Fibroblast of skin of abdomen (primary cell): ENCODE measurements around the gene TBCA. TPM values are rescaled to one million over a fixed set of nuclear protein-coding genes. Genes with fewer than 3 reads are reported as not detected.

Experiments
- DNase-seq: peaks from one replicate; pipeline ENCODE4 v3.0.0-alpha.2; 2013
- polyA plus RNA-seq, 2 experiments: library from polyadenylated mRNA; unstranded; fragments of 120-200 nt; gene quantifications; one replicate each; pipeline ENCODE4 v1.2.1, GENCODE V29; 2013; ENCODE audit not compliant: insufficient read length in 2 of 2

Gene TBCA, protein sequence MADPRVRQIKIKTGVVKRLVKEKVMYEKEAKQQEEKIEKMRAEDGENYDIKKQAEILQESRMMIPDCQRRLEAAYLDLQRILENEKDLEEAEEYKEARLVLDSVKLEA
- 214 TPM for polyA plus RNA-seq (2013, experiment 1 of 2; ENCODE audit: insufficient read length)
- polyA plus RNA-seq (2013, experiment 2 of 2; ENCODE audit: insufficient read length): 202 TPM

DNA sequence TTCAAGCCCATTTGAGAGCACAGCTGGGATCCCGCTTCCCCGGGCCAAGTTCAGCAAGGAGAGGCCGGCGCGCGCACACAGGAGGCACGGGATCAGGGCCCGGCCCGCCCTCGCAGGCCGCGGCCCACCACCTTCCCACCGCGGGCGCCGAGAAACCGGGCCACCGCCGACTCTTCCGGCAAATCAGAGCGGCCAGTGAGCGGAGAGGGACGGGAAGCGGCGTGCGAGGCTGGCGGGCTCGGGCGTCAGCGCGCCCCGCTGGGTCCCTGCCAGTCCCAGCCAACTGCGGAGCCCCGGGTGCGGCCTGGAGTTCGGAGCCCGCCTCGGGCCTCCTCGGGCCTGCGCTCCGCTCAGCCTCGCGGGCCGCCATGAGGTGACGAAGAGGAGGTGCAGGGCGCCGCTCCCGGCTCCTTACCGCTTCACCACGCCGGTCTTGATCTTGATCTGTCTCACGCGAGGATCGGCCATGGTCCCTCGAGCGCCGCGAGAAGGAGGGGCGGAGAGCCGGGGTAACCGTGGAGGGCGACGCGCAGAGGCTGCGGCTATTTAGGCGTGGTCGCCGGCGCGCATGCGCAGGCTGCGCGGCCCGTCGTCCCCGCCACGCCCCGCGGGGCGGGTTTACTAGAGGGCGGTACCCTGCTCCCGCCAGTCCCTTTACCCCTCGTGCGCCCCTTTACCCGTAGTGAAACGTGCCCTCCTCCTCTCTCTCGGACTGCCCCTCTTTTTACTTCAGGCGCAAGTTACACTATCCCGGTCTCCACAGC lies at the start of gene TBCA:
TSS of gene TBCA (minus strand) at position 550 of the 764 bp plus-strand sequence. CDS start at position 468, 82 bp downstream.
- DNase-seq: peak; percentile 93

DNA sequence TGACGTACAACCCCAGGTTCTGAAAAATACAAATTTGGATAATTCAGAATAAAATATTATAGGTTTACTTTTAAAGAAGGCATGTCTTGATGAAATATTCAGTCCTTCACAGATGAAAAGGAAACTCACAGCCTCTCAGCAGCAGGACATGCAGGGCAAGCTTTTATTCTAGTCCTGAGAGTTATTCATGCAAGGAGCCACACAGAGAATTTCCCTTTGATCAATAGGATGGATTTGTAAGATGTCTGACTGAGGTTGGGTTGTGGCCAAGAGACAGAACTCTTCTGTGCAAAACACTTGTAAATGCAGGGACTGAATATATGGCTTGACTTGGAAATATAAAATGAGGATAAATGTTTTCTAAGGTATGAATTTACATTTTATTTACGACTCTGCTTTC lies 48.8 kb upstream of the TBCA start:
- DNase-seq: no peak

DNA sequence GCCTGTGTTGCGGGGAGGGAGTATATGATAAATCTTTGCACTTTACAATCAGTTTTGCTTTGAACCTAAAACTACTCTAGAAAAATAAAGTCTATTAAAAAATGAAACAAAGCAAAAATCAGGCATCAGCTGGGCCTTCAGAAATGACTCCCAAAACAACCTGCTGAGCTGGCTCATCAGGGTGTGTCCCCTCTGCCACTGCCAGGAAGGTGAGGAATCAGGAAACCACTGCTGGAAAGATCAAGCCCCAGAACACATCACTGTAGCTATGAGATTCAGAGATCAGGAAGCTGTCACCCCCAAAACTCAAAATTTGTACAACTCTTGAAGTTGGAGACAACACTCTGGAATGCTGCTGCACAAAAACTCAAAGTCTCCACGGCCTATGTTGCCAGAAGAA lies 40.5 kb upstream of the TBCA start:
- no peak for DNase-seq

DNA sequence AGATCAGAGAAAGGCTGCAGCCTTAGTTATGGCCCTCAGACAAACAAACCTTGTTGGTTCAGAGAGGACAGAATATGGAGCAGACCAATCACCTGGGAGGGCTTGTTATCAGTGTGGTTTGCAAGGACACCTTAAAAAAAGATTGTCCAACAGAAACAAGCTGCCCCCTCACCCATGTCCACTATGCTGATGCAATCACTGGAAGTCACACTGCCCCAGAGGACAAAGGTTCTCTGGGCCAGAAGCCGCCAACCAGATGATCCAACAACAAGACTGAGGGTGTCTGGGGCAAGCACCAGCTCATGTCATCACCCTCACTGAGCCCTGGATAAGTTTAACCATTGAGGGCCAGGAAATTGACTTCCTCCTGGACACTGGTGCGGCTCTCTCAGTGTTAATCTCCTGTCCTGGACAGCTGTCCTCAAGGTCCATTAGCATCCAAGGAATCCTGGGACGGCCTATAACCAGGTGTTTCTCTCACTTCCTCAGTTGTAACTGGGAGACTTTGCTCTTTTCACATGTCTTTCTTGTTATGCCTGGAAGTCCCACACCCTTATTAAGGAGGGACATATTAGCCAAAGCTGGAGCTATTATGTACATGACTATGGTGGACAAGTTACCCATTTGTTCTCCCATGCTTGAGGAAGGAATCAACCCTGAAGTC lies 36.9 kb upstream of the TBCA start:
- DNase-seq: no peak

DNA sequence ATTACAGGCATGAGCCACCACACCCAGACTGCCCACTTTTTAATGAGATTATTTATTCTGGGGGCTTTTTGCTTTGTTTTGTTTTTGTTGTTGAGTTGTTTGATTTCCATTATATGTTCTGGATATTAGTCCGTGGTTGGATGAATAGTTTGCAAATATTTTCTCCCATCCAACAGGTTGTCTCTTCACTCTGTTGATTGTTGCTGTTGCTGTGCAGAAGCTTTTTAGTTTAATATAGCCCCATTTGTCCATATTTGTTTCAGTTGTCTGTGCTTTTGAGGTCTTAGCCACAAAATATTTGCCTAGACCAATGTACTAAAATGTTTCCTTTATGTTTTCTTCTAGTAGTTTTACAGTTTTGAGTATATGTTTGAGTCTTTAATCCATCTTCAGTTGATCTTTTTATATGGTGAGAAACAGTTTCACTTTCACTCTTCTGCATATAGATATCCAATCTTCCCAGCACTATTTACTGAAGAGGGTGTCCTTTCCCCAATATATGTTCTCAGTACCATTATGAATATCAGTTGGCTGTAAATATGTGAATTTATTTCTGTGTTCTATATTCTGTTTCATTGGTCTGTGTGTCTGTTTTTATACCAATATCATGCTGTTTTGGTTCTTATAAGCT lies 30.2 kb upstream of the TBCA start:
- DNase-seq: no peak

DNA sequence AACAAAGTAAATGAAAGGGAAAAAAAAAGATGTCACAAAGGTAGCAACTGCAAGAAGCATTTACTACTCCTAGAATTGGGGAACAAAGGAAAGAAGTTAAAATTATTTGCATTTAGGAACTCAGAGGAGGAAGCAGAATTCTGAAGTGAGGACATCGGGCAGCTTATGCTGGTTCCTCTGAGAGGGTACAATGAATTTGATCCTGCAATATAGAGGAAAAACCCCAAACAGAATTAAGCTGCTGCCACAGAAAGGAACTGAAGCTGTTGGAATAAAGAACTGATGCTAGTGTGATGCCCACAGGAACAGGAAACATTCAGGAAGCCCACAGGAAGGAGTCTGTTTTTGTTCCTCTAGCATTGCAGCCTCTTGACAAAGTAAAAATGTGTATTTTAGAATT lies 22.3 kb upstream of the TBCA start:
- no peak for DNase-seq

DNA sequence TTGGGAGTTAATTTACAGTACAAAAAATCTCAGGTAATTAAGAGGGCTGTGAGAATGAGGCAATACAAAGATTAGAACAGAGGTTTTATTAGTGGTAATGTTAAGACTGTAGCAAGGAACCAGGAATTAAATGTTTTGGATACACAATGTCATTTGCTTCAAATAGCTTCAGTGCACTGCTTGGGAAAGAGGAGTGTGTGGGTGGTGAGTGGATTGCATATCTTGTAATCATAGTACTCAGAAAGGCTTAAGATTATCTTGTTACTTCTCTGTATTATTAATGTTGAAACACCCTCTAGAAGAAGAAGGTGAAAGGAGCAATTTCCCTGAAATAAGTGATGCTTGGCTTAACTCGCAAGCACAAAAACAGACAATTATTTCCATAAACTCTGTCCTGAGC lies 21.0 kb upstream of the TBCA start:
- DNase-seq: no peak

DNA sequence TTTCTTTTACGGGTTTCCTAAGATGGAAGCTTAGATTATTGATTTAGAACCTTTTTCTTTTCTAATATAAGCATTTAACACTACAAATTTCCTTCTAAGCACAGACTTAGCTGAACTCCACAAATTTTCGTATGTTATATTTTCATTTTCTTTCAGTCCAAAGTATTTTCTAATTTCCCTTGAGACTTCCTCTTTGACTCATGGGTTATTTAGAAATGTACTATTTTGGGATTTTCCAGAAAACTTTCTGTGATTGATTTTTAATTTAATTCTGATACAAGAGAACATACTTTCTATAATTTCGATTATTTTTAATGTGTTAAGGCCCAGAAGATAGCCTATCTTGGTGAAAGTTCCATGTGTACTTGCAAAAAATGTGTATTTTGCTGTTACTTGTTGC lies 19.7 kb upstream of the TBCA start:
- no peak for DNase-seq

DNA sequence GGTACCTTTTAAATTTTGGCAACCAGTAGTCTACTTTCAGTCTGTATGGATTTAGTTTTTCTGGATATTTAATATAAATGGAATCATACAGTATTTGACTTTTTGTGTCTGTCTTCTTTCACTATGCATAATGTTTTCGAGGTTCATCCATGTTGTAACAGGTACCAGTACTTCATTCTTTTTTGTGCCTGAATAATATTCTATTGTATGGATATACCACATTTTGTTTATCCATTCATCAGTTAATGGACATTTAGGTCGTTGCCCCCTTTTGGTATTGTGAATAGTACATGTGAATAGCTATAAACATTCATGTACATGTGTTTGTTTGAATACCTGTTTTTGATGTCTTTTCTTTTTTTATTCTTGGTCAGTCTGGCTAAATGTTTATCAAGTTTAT lies 19.1 kb upstream of the TBCA start:
- DNase-seq: no peak

DNA sequence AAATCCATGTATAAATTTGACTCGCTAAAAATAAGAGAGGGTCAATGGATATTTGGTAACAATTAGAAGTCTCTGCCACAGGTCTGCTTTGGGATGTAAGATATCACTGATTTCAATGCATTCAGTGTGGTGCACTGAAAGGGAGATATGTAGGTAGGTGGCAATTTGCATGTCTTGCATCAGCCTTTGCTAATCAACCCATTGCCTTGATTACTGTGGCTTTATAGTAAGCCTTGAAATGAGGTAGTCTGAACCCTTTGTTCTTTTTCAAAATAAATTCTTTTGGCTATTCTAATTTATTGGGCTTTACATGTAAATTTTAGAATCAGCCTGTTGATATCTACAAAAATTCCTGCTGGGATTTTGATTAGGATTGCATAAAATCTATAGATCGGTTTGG lies 15.8 kb upstream of the TBCA start:
- no peak for DNase-seq

DNA sequence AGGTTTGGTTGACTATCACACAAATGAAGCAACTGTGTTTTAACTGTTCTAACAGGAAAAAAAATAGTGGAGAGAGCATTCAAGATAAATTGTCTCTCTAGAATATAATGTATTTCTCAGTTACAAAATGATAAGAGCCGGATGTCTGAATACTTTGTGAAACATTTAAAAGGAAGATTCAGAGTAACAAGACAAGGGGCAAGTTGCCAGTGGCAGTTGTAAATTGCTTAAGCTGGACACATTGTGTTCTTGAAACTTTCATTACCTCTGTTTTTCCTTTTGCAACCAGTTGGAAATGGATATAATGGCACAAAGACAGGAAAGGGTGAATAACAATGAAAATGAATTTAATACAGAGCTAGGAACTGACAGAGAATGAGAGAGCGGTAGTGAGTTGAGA lies 15.2 kb upstream of the TBCA start:
- DNase-seq: no peak

DNA sequence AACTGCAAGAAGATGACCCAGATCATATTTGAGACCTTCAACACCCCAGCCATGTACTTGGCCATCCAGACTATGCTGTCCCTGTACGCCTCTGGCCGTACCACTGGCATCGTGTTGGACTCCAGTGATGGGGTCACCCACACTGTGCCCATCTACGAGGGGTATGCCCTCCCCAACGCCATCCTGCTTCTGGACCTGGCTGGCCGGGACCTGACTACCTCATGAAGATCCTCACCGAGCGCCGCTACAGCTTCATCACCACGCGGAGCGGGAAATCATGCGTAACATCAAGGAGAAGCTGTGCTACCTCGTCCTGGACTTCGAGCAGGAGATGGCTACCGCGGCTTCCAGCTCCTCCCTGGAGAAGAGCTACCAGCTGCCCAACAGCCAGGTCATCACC lies 9.1 kb upstream of the TBCA start:
- no peak for DNase-seq

DNA sequence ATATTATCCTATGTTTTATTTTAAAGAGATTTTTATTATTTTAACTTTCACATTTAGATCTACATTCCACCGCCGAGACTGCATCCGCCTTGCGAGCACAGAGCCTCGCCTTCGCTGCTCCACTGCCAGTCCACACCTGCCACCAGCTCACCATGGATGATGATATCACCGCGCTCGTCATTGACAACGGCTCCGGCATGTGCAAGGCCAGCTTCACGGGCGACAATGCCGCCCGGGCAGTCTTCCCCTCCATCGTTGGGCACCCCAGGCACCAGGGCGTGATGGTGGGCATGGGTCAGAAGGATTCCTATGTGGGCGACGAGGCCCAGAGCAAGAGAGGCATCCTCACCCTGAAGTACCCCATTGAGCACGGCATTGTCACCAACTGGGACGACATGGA lies 8.6 kb upstream of the TBCA start:
- DNase-seq: no peak

DNA sequence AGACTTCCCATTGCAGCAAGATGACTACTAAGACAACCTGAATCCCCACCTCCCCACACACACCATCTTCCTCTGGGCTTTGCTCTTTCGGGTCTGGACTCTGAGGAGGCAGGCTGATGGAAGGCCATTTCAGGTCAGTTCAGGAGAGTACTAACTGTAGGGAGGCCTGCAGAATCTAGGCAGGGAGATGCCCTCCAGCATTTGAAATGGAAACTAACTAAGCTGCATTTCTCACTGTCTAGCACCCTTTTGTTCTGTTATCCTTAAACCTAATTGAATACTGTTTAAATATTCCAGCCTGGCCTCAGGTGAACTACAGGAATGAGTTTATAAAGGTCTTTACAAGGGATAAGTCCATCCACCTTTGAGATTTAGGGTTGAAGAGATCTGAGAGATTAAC lies 4.9 kb upstream of the TBCA start:
- no peak for DNase-seq

DNA sequence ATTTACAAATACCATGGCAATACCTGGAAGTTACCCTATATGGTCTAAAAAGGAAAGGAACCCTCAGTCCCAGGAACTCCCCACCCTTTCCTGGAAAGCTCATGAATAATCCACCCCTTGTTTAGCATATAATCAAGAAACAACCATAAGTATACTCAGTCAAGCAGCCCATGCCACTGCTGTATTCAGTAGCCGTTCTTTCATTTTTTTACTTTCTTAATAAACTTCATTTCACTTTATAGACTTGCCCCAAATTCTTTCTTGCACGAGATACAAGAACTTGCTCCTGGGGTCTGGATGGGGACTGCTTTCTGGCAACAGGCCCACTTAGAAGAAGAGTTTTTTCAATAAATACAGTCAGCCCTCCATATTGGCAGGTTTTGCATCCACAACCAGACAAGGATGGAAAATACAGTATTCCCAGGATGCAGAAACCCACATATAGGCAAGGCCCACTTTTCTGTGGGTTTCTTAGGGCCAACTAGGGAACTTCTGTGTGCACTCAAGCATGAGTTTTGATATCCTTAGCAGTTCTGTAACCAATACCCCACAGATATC lies 2.8 kb upstream of the TBCA start:
- no peak for DNase-seq

DNA sequence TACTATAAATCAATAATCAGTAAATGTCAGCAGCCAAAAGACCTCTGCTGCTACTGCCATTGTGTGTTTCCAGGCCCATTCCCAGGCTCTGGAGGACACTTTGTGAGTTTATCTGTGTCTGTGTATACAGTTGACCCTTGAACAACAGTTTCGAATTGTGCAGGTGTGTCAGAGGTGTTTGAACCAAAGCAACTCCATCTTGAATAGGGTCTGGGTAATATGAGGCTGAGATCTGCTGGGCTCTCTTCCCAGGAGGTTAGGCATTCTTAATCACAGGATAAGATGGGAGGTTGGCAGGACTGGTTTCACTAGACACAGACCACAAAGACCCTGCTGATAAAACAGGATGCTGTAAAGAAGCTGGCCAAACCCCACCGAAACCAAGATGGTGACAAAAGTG lies 2.3 kb upstream of the TBCA start:
- no peak for DNase-seq

DNA sequence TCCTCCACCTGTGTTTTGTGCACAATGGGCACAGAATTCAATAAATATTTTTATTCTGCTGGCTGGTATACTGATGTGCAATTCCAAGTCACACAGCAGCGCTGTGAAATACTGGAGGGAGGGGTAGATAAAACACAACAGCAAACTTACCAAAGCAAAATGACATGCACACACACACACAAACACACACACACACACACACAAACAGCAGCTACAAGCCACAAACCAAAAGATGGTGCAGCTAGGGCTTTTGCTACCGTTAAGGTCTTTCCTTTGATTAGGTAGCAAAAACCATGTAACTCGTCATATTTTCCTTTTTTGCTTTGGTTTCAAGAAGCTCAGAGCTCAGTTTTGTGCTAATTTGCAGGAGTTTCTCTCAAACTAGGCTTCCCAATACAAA lies 1.8 kb upstream of the TBCA start:
- DNase-seq: no peak

DNA sequence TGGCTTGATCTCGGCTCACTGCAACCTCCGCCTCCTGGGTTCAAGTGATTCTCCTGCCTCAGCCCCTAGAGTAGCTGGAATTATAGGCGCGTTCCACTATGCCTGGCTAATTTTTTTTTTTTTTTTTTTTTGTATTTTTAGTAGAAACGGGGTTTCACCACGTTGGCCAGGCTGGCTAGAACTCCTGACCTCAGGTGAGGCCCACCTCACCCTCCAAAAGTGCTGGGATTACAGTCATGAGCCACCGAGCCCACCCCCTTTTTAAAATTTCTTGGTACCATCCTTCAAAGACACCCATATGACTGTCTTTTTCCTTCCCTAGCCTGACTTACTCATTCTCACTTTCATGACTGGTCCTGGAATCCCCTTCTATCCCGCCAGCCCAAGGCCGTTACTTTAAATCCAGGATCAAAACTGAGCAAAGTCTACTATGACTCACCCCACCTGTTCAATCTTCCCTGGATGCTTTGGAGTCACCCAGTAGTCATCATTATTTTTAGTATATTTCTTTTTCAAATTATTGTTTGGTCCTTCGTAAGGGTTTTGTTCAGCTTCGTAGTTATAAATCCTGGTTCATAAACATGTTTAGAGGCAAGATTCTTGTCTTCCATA lies 1.2 kb upstream of the TBCA start:
- DNase-seq: no peak

DNA sequence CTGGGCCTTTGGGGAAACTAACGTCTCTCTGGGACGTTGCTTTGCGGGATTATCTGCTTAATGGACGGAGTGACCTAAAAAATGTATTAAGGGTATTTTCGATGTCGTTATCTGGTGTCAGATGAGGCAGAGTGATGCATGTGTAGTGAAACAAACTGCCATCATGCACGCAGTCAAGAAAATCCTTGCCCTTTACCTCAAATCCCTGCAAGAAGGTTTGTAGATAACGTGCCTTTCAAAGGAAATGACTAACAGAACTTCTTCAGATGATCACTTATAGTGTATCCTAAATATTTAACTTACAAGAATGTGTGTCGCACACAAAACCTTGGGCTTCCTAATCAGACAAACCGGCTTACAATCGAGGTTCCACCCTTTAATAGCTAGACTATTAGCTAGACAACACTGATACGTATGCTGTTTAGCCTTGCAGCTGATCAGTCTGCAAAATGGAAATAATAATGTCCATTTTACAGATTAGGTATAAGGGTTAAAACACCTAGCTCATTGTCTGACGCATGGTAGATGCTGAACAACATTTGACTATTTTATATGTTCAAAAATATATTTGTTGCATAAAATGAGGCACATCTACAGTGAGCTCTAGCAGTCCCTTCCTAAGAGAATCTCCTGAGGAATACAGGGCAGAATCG lies 541 bp upstream of the TBCA start:
- DNase-seq: no peak

DNA sequence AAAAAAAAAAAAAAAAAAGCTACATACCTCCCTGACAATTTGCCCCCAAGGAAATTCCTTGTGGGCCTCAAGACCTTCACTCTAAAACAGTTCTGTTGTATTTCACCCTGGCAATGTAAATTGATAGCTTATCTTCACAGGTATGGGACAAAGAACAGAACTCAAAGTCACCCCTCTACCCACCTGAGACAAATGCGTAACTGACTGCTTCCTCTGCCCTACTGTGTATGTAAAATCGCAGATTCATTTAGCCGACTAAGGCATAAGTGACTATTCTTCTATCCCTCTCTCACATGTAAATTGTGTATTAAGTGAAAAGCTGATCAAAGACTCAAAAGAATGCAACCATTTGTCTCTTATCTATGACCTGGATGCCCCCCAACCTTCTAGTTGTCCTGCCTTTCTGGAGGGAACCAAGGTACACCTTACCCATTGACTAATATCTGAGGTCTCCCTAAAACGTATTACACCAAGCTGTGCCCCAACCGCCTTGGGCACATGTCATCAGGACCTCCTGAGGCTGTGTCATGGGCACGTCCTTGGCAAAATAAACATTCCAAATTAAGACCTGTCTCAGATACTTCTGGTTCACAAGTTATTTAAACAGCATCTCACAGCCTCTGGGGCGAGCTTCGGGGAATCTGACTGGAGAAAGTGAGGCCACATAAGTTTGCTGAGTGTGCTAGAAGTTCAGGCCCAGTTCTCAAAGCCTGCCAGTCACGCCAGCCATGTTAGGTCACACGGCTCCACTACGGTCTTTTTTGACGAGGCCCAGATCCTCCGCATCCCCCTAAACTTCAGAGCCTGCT lies 954 bp downstream of the TBCA start:
- DNase-seq: no peak

DNA sequence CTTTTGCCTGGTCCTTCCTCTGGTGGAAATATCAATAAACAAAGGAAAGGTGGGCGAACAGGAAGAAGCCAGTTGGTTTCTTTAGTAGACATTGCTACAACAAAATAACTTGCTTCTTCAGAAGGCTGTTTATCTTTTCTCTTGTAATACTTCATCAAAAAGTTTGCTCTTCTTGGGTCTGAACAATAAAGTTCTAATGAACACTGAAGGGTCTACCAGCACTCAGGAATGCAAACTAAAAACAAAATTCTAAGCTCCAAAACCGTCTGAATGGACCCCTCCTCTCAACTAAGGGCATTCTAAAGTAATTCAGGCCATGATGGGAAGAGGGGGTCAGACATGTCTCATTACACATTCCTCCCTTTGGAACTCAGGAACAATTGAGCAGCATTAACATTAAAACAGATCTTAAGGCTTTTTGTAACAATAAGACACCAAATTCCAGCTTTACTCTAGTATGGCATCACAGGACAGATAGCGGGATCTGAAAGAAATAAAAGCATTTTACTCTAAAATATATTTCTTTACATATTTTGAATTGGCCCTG lies 2.3 kb downstream of the TBCA start:
- no peak for DNase-seq
